Liver (tissue), 9 donors: Measurements from ENCODE around the gene ELMO2. TPM values are rescaled to one million over a fixed set of nuclear protein-coding genes. Genes with fewer than 3 reads are reported as not detected.

Experiments used
- DNase-seq: peaks from one replicate; pipeline ENCODE4 v3.0.0-alpha.2; 2017; ENCODE audit warnings: low spot score
- H3K27ac ChIP-seq, 2 donors: one replicate each; pipeline ENCODE4 v1.7.0; 2013; ENCODE audit warnings: inconsistent platforms in 2 of 2, low read length in 2 of 2, control low read depth in 1 of 2, low read depth in 1 of 2, mild to moderate bottlenecking in 1 of 2
- H3K27me3 ChIP-seq, 4 donors: one replicate each; pipeline versions ENCODE4 v1.6.1 to v1.7.0; 2013; ENCODE audit warnings: low read length in 3 of 4, inconsistent platforms in 1 of 4, mild to moderate bottlenecking in 1 of 4, moderate library complexity in 1 of 4; ENCODE audit not compliant: control insufficient read depth in 4 of 4, insufficient read depth in 4 of 4
- H3K36me3 ChIP-seq, 4 donors: one replicate each; pipeline versions ENCODE4 v1.6.1 to v1.7.0; 2013; ENCODE audit warnings: low read length in 3 of 4, mild to moderate bottlenecking in 3 of 4, low read depth in 1 of 4, moderate library complexity in 1 of 4; ENCODE audit not compliant: control insufficient read depth in 4 of 4, insufficient read depth in 3 of 4
- H3K4me1 ChIP-seq, 4 donors: one replicate each; pipeline versions ENCODE4 v1.6.1 to v1.7.0; 2013; ENCODE audit warnings: low read length in 3 of 4, mild to moderate bottlenecking in 3 of 4, moderate library complexity in 1 of 4; ENCODE audit not compliant: control insufficient read depth in 4 of 4, insufficient read depth in 4 of 4
- H3K4me3 ChIP-seq, 3 donors: one replicate each; pipeline versions ENCODE4 v1.6.1 to v1.7.0; 2013; ENCODE audit warnings: low read length in 3 of 3, control low read depth in 1 of 3, low read depth in 1 of 3, mild to moderate bottlenecking in 1 of 3
- H3K9ac ChIP-seq, 2 donors: one replicate each; pipeline ENCODE4 v1.7.0; 2013; ENCODE audit warnings: low read length in 2 of 2, mild to moderate bottlenecking in 2 of 2, moderate library complexity in 2 of 2, control low read depth in 1 of 2, low read depth in 1 of 2
- H3K9me3 ChIP-seq, 4 donors: one replicate each; pipeline versions ENCODE4 v1.6.1 to v1.7.0; 2013; ENCODE audit warnings: low read length in 3 of 4; ENCODE audit not compliant: control insufficient read depth in 4 of 4
- ATF3 ChIP-seq: IDR thresholded peaks from 2 replicates; pipeline ENCODE4 v1.6.1; 2016; ENCODE audit warnings: antibody characterized with exemption
- CTCF ChIP-seq: fragments of 150-350 bp; IDR thresholded peaks from 2 replicates; pipeline ENCODE4 v1.5.1; 2017; ENCODE audit warnings: improper control_type of control experiment, low read depth, low read length; ENCODE audit not compliant: missing input control
- EGR1 ChIP-seq, 2 donors: IDR thresholded peaks; 2 replicates each; pipeline ENCODE4 v1.6.1; 2016 to 2018; ENCODE audit warnings: antibody characterized with exemption in 2 of 2, low read depth in 2 of 2
- FOXA1 ChIP-seq: IDR thresholded peaks from 2 replicates; pipeline ENCODE4 v1.6.1; 2016; ENCODE audit warnings: antibody characterized with exemption
- FOXA2 ChIP-seq: IDR thresholded peaks from 2 replicates; pipeline ENCODE4 v1.6.1; 2016; ENCODE audit warnings: antibody characterized with exemption
- GABPA ChIP-seq, 2 donors: IDR thresholded peaks in 1 of 2; conservative IDR thresholded peaks in 1 of 2; 2 replicates each; pipeline ENCODE4 v1.6.1; 2016; ENCODE audit warnings: antibody characterized with exemption in 2 of 2, mild to moderate bottlenecking in 1 of 2, moderate library complexity in 1 of 2
- HNF4A ChIP-seq, 2 donors: conservative IDR thresholded peaks; 2 replicates each; pipeline ENCODE4 v1.6.1; 2016; ENCODE audit warnings: antibody characterized with exemption in 2 of 2, mild to moderate bottlenecking in 2 of 2
- HNF4G ChIP-seq: IDR thresholded peaks from 2 replicates; pipeline ENCODE4 v1.6.1; 2016; ENCODE audit warnings: antibody characterized with exemption
- JUND ChIP-seq, 2 donors: IDR thresholded peaks; 2 replicates each; pipeline ENCODE4 v1.6.1; 2016; ENCODE audit warnings: antibody characterized with exemption in 2 of 2
- MAX ChIP-seq: IDR thresholded peaks from 2 replicates; pipeline ENCODE4 v1.6.1; 2016; ENCODE audit warnings: antibody characterized with exemption
- NR2F2 ChIP-seq: IDR thresholded peaks from 2 replicates; pipeline ENCODE4 v1.6.1; 2016; ENCODE audit warnings: antibody characterized with exemption
- RAD21 ChIP-seq, 2 donors: IDR thresholded peaks; 2 replicates each; pipeline ENCODE4 v1.6.1; 2016; ENCODE audit warnings: antibody characterized with exemption in 2 of 2, mild to moderate bottlenecking in 2 of 2
- REST ChIP-seq: IDR thresholded peaks from 2 replicates; pipeline ENCODE4 v1.6.1; 2016; ENCODE audit warnings: antibody characterized with exemption, mild to moderate bottlenecking
- RXRA ChIP-seq, 2 donors: IDR thresholded peaks; 2 replicates each; pipeline ENCODE4 v1.6.1; 2017 to 2018; ENCODE audit warnings: antibody characterized with exemption in 2 of 2, mild to moderate bottlenecking in 1 of 2
- SP1 ChIP-seq: IDR thresholded peaks from 2 replicates; pipeline ENCODE4 v1.6.1; 2018; ENCODE audit warnings: antibody characterized with exemption, mild to moderate bottlenecking
- TAF1 ChIP-seq: conservative IDR thresholded peaks from 2 replicates; pipeline ENCODE4 v1.6.1; 2016; ENCODE audit warnings: antibody characterized with exemption, mild to moderate bottlenecking
- YY1 ChIP-seq: IDR thresholded peaks from 2 replicates; pipeline ENCODE4 v1.6.1; 2016; ENCODE audit warnings: antibody characterized with exemption, mild to moderate bottlenecking
- ZBTB33 ChIP-seq: IDR thresholded peaks from 2 replicates; pipeline ENCODE4 v1.6.1; 2016; ENCODE audit warnings: antibody characterized with exemption
- WGBS: extraction: QIAGEN DNeasy Blood & Tissue Kit; methylation state at CpG from one replicate; pipeline ENCODE4 v1.1.7; 2013; 5-methylcytosine and 5-hydroxymethylcytosine counted together
- polyA plus RNA-seq, 2 donors: library from polyadenylated mRNA; stranded (reverse) in 1 of 2; unstranded in 1 of 2; fragments of 200-250 nt in 1 of 2; fragments of >200 nt in 1 of 2; fragmentation: Nextera tagmentation in 1 of 2; extraction: Ambion mirVana in 1 of 2; gene quantifications; one replicate each; pipeline versions ENCODE4 v1.2.1 to v1.2.3, GENCODE V29; 2013 to 2015
- total RNA-seq, 2 donors: library from RNA; depleted of rRNA; stranded (reverse); fragments of >200 nt; gene quantifications; one replicate each; pipeline ENCODE4 v1.2.3, GENCODE V29; 2014
- donor health status: healthy.
- donor health status: healthy.
- donor health status: healthy.
- donor health status: healthy.
- donor health status: healthy.

ELMO2 gene
- total and polyA plus RNA-seq, 4 donors = 7.9 to 16.0 (median 13.9) TPM

GRCh38 chr20:46344488-46345162 is 61.8 kb downstream of the ELMO2 start:
- Histone ChIP-seq H3K4me1 (peaks cover 0 to 6% (median 2%) of the 10 kb centered on the region in 4 donors), H3K27me3 (peaks cover 0 to 4% (median 1%) of the 10 kb centered on the region in 4 donors), H3K36me3 (peaks cover 0 to 2% (median 0%) of the 10 kb centered on the region in 4 donors), H3K9me3 (no peaks in the 10 kb centered on the region), H3K4me3 (no peak overlapping the region), H3K9ac (no peak overlapping the region), H3K27ac (no peak overlapping the region)
- TF ChIP-seq MAX = no peak
- TF ChIP-seq RAD21 (IDR thresholded peaks at IDR 0.05) = no peak
- no peak for TF ChIP-seq YY1
- no peak for TF ChIP-seq JUND (IDR thresholded peaks at IDR 0.05)
- TF ChIP-seq HNF4A (conservative IDR thresholded peaks at IDR 0.05) = no peak
- no peak for TF ChIP-seq HNF4G
- no peak for TF ChIP-seq RXRA (IDR thresholded peaks at IDR 0.05)
- TF ChIP-seq FOXA2 = no peak
- no peak for TF ChIP-seq TAF1
- TF ChIP-seq EGR1 (IDR thresholded peaks at IDR 0.05; ENCODE audit: low read depth in 2 of 2) = no peak
- TF ChIP-seq CTCF = no peak
- TF ChIP-seq SP1 = no peak
- TF ChIP-seq GABPA (IDR thresholded peaks at IDR 0.05 in 1 of 2, conservative IDR thresholded peaks at IDR 0.05 in 1 of 2) = no peak
- no peak for TF ChIP-seq ATF3
- TF ChIP-seq ZBTB33 = no peak
- no peak for TF ChIP-seq NR2F2
- TF ChIP-seq FOXA1 = no peak
- no peak for TF ChIP-seq REST
- no peak for DNase-seq
- 73% methylated on average over 8 of the region's 8 CpGs for WGBS
